ENCODE data around the gene TMEM88. TPM values are rescaled to one million over a fixed set of nuclear protein-coding genes. Genes with fewer than 3 reads are reported as not detected.
A peak's percentile ranks its signal among the peaks of the same experiment; 100 is the strongest.

Gene TMEM88
- total and polyA plus RNA-seq, 2 donors (not counting 1 experiment from before 2014, with no cell fraction given), result 0.17 TPM; not detected in 1

GRCh38 chr17:7885367-7886226 is 30.7 kb downstream of the TMEM88 start:
- H3K4me3 ChIP-seq (replicated peaks in 1 of 4; ENCODE audit: control extremely low read depth in 1 of 4, insufficient read depth in 1 of 4, low read depth in 3 of 4, low read length in 4 of 4), result peak overlapping the region; percentile 73 to 84 (median 78)
- no peaks in the 10 kb centered on the region for H4K20me1 ChIP-seq (ENCODE audit: control insufficient read depth, extremely low read depth, insufficient read depth, low read length)
- peaks cover under 1% of the 10 kb centered on the region for H3K36me3 ChIP-seq (ENCODE audit: control insufficient read depth, insufficient read depth, low read length)
- H3K79me2 ChIP-seq (ENCODE audit: control insufficient read depth, insufficient read depth, low read length), result peaks cover 22% of the 10 kb centered on the region
- no peaks in the 10 kb centered on the region for H3K9me3 ChIP-seq (ENCODE audit: control insufficient read depth, insufficient read depth, low read depth, low read length)
- peak overlapping the region; percentile 90 for H3K4me2 ChIP-seq (ENCODE audit: extremely low read depth, insufficient read depth, low read length)
- peak; percentile 32 to 48 for DNase-seq (ENCODE audit: low read depth in 2 of 2)
- peak overlapping the region; percentile 57 for H3K9ac ChIP-seq (ENCODE audit: insufficient read depth, low read length)
- TF ChIP-seq CTCF (conservative IDR thresholded peaks at IDR 0.05 in 1 of 2, IDR thresholded peaks at IDR 0.05 in 1 of 2; ENCODE audit: low read depth in 1 of 2, low read length in 2 of 2) (no peak), EZH2 (IDR thresholded peaks at IDR 0.05; ENCODE audit: low read length, missing control alignments) (no peak)
- H2AFZ ChIP-seq (ENCODE audit: low read length), result peak overlapping the region; percentile 32
- H3K27ac ChIP-seq (ENCODE audit: insufficient read depth, low read length), result peak overlapping the region; percentile 55
- peaks cover 12% of the 10 kb centered on the region for H3K4me1 ChIP-seq (ENCODE audit: control insufficient read depth, extremely low read depth, insufficient read depth, low read length)
- H3K27me3 ChIP-seq (ENCODE audit: control insufficient read depth, insufficient read depth, low read length), result no peaks in the 10 kb centered on the region

- Histone ChIP-seq H3K4me1 (ENCODE audit: control insufficient read depth, extremely low read depth, insufficient read depth, low read length) (peaks cover 12% of the 10 kb centered on the region), H4K20me1 (ENCODE audit: control insufficient read depth, extremely low read depth, insufficient read depth, low read length) (no peaks in the 10 kb centered on the region), H3K27me3 (ENCODE audit: control insufficient read depth, insufficient read depth, low read length) (no peaks in the 10 kb centered on the region), H3K9me3 (ENCODE audit: control insufficient read depth, insufficient read depth, low read depth, low read length) (no peaks in the 10 kb centered on the region), H2AFZ (ENCODE audit: low read length) (no peak overlapping the region), H3K9ac (ENCODE audit: insufficient read depth, low read length) (peak overlapping the region; percentile 57), H3K79me2 (ENCODE audit: control insufficient read depth, insufficient read depth, low read length) (peaks cover 22% of the 10 kb centered on the region), H3K27ac (ENCODE audit: insufficient read depth, low read length) (peak overlapping the region; percentile 55), H3K36me3 (ENCODE audit: control insufficient read depth, insufficient read depth, low read length) (peaks cover 5% of the 10 kb centered on the region), H3K4me2 (ENCODE audit: extremely low read depth, insufficient read depth, low read length) (peak overlapping the region; percentile 90), H3K4me3 (replicated peaks in 1 of 4; ENCODE audit: control extremely low read depth in 1 of 4, insufficient read depth in 1 of 4, low read depth in 3 of 4, low read length in 4 of 4) (peak overlapping the region; percentile 73 to 84 (median 78))
- TF ChIP-seq EZH2 (IDR thresholded peaks at IDR 0.05; ENCODE audit: low read length, missing control alignments) (no peak), CTCF (conservative IDR thresholded peaks at IDR 0.05 in 1 of 2, IDR thresholded peaks at IDR 0.05 in 1 of 2; ENCODE audit: low read depth in 1 of 2, low read length in 2 of 2) (no peak)
- peak; percentile 8 to 22 for DNase-seq (ENCODE audit: low read depth in 2 of 2)
These were observed 31.6 kb downstream of the TMEM88 start for GRCh38 chr17:7886227-7887037.

- Histone ChIP-seq H2AFZ (ENCODE audit: low read length) (no peak overlapping the region), H3K27me3 (ENCODE audit: control insufficient read depth, insufficient read depth, low read length) (no peaks in the 10 kb centered on the region), H3K9ac (ENCODE audit: insufficient read depth, low read length) (no peak overlapping the region), H3K79me2 (ENCODE audit: control insufficient read depth, insufficient read depth, low read length) (peaks cover 22% of the 10 kb centered on the region), H4K20me1 (ENCODE audit: control insufficient read depth, extremely low read depth, insufficient read depth, low read length) (no peaks in the 10 kb centered on the region), H3K4me3 (replicated peaks in 1 of 4; ENCODE audit: control extremely low read depth in 1 of 4, insufficient read depth in 1 of 4, low read depth in 3 of 4, low read length in 4 of 4) (peak overlapping the region; percentile 73 to 84 (median 78)), H3K9me3 (ENCODE audit: control insufficient read depth, insufficient read depth, low read depth, low read length) (no peaks in the 10 kb centered on the region), H3K27ac (ENCODE audit: insufficient read depth, low read length) (peak overlapping the region; percentile 55), H3K36me3 (ENCODE audit: control insufficient read depth, insufficient read depth, low read length) (peaks cover 5% of the 10 kb centered on the region), H3K4me2 (ENCODE audit: extremely low read depth, insufficient read depth, low read length) (peak overlapping the region; percentile 90), H3K4me1 (ENCODE audit: control insufficient read depth, extremely low read depth, insufficient read depth, low read length) (peaks cover 12% of the 10 kb centered on the region)
- TF ChIP-seq CTCF (conservative IDR thresholded peaks at IDR 0.05 in 1 of 2, IDR thresholded peaks at IDR 0.05 in 1 of 2; ENCODE audit: low read depth in 1 of 2, low read length in 2 of 2), result peak in 1 of 2 donors; percentile 8
- TF ChIP-seq EZH2 (IDR thresholded peaks at IDR 0.05; ENCODE audit: low read length, missing control alignments), result no peak
- DNase-seq (ENCODE audit: low read depth in 2 of 2), result no peak
These were observed 32.2 kb downstream of the TMEM88 start for GRCh38 chr17:7887038-7887481.

All from fibroblast of lung (primary cell).